DOHH2 (cell line): ENCODE data around the gene SLC25A22.
A peak's percentile ranks its signal among the peaks of the same experiment; 100 is the strongest.

ENCODE experiments used
- H3F3A ChIP-seq: fragments of 200-600 bp; sonication (generic), shearing (Covaris generic); 2 replicates; pipeline ENCODE4 v1.6.0; 2016; ENCODE audit warnings: antibody characterized with exemption, mild to moderate bottlenecking; ENCODE audit not compliant: control insufficient read depth, insufficient read depth
- H3K27ac ChIP-seq: fragments of 200-600 bp; sonication (generic); 2 replicates; pipeline ENCODE4 v1.5.1; 2014; ENCODE audit warnings: low read depth, mild to moderate bottlenecking, low read length, moderate library complexity
- H3K27me3 ChIP-seq: fragments of 200-600 bp; sonication (generic); 2 replicates; pipeline ENCODE4 v1.6.1; 2014; ENCODE audit warnings: mild to moderate bottlenecking, low read length, mixed read lengths; ENCODE audit not compliant: control insufficient read depth
- H3K36me3 ChIP-seq: fragments of 200-600 bp; sonication (generic); 2 replicates; pipeline ENCODE4 v1.6.1; 2014; ENCODE audit warnings: mild to moderate bottlenecking, low read length, moderate library complexity, mixed read lengths; ENCODE audit not compliant: control insufficient read depth
- H3K4me1 ChIP-seq: fragments of 200-600 bp; sonication (generic); 2 replicates; pipeline ENCODE4 v1.6.1; 2014; ENCODE audit warnings: mild to moderate bottlenecking, low read length, mixed read lengths; ENCODE audit not compliant: control insufficient read depth
- H3K4me2 ChIP-seq: fragments of 200-600 bp; sonication (generic); 2 replicates; pipeline ENCODE4 v1.6.0; 2014; ENCODE audit warnings: mild to moderate bottlenecking, low read length, moderate library complexity
- H3K4me3 ChIP-seq: fragments of 200-600 bp; sonication (generic); 2 replicates; pipeline ENCODE4 v1.5.1; 2014; ENCODE audit warnings: mild to moderate bottlenecking, low read length, mixed read lengths
- H3K79me2 ChIP-seq: fragments of 200-600 bp; sonication (generic); 2 replicates; pipeline ENCODE4 v1.6.1; 2014; ENCODE audit warnings: mild to moderate bottlenecking, low read length, mixed read lengths; ENCODE audit not compliant: control insufficient read depth
- H3K9me2 ChIP-seq: fragments of 200-600 bp; sonication (generic); replicated peaks from 2 replicates; pipeline ENCODE4 v1.6.1; 2014; ENCODE audit warnings: mild to moderate bottlenecking, low read length, mixed read lengths; ENCODE audit not compliant: control insufficient read depth
- H3K9me3 ChIP-seq: fragments of 200-600 bp; sonication (generic); 2 replicates; pipeline ENCODE4 v1.6.1; 2014; ENCODE audit warnings: antibody characterized with exemption, low read length, mixed read lengths; ENCODE audit not compliant: control insufficient read depth, insufficient read depth
- H4K20me1 ChIP-seq: fragments of 200-600 bp; sonication (generic); 2 replicates; pipeline ENCODE4 v1.6.0; 2014; ENCODE audit warnings: low read depth, mild to moderate bottlenecking, antibody characterized with exemption, low read length, moderate library complexity; ENCODE audit not compliant: control insufficient read depth, insufficient read depth
- CTCF ChIP-seq: fragments of 200-600 bp; sonication (generic); IDR thresholded peaks from one replicate; pipeline ENCODE4 v1.5.1; 2014; ENCODE audit warnings: antibody characterized with exemption, mild to moderate bottlenecking, low read depth, low read length; ENCODE audit not compliant: poor library complexity, severe bottlenecking
- EZH2phosphoT487 ChIP-seq: fragments of 200-600 bp; sonication (generic); IDR thresholded peaks from 2 replicates; pipeline ENCODE4 v1.6.1; 2017; ENCODE audit warnings: borderline replicate concordance, mild to moderate bottlenecking, antibody characterized with exemption, low read length, moderate library complexity, mixed read lengths

SLC25A22 gene

GRCh38 chr11:804599-804964 lies 6.5 kb upstream of the SLC25A22 start:
- Histone ChIP-seq H3K4me2 (peak overlapping the region; percentile 99), H3K9me2 (no peaks in the 10 kb centered on the region), H3K36me3 (peaks cover 55% of the 10 kb centered on the region), H3K4me1 (peaks cover 38% of the 10 kb centered on the region), H4K20me1 (no peaks in the 10 kb centered on the region), H3K9me3 (no peaks in the 10 kb centered on the region), H3K4me3 (peak overlapping the region; percentile 91), H3F3A (peaks cover 4% of the 10 kb centered on the region), H3K27me3 (no peaks in the 10 kb centered on the region), H3K79me2 (peaks cover 42% of the 10 kb centered on the region), H3K27ac (peak overlapping the region; percentile 73)
- TF ChIP-seq CTCF, result no peak
- TF ChIP-seq EZH2phosphoT487, result no peak

- H3K36me3 ChIP-seq, result peaks cover 57% of the 10 kb centered on the region
- H3K9me3 ChIP-seq, result no peaks in the 10 kb centered on the region
- peak overlapping the region; percentile 73 for H3K27ac ChIP-seq
- peak overlapping the region; percentile 91 for H3K4me3 ChIP-seq
- H3K9me2 ChIP-seq, result no peaks in the 10 kb centered on the region
- peaks cover 38% of the 10 kb centered on the region for H3K4me1 ChIP-seq
- H4K20me1 ChIP-seq, result no peaks in the 10 kb centered on the region
- H3K27me3 ChIP-seq, result no peaks in the 10 kb centered on the region
- H3F3A ChIP-seq, result peaks cover 5% of the 10 kb centered on the region
- TF ChIP-seq CTCF (no peak), EZH2phosphoT487 (no peak)
- peaks cover 38% of the 10 kb centered on the region for H3K79me2 ChIP-seq
- H3K4me2 ChIP-seq, result peak overlapping the region; percentile 99
These were observed 5.9 kb upstream of the SLC25A22 start for GRCh38 chr11:803770-804598.

- Histone ChIP-seq H4K20me1 (no peaks in the 10 kb centered on the region), H3K9me3 (no peaks in the 10 kb centered on the region), H3K27ac (no peak overlapping the region), H3K4me1 (peaks cover 42% of the 10 kb centered on the region), H3K27me3 (no peaks in the 10 kb centered on the region), H3F3A (peaks cover 7% of the 10 kb centered on the region), H3K9me2 (no peaks in the 10 kb centered on the region), H3K79me2 (peaks cover 32% of the 10 kb centered on the region), H3K4me3 (peak overlapping the region; percentile 91; the same call in 1 of the 2 replicates), H3K4me2 (peak overlapping the region; percentile 99), H3K36me3 (peaks cover 54% of the 10 kb centered on the region)
- TF ChIP-seq EZH2phosphoT487 (no peak), CTCF (no peak)
These were observed 5.3 kb upstream of the SLC25A22 start for GRCh38 chr11:803467-803742.
